GM19099 (cell line): ENCODE measurements around the gene SHB.

ENCODE experiments used
- POLR2A ChIP-seq: IDR thresholded peaks from 3 replicates; pipeline ENCODE4 v1.6.1; 2011; ENCODE audit warnings: low read depth; ENCODE audit not compliant: insufficient read length; ENCODE audit errors: extremely low read depth

The SHB gene

GRCh38 chr9:38030658-38031057 is 38.4 kb downstream of the SHB start:
- no peak for TF ChIP-seq POLR2A

GRCh38 chr9:38029915-38030638 is 39.0 kb downstream of the SHB start:
- TF ChIP-seq POLR2A: no peak

- no peak for TF ChIP-seq POLR2A
These were observed 41.3 kb downstream of the SHB start for GRCh38 chr9:38027714-38028113.

- TF ChIP-seq POLR2A: no peak
These were observed 42.0 kb downstream of the SHB start for GRCh38 chr9:38026840-38027527.

GRCh38 chr9:38026021-38026809 is 42.8 kb downstream of the SHB start:
- no peak for TF ChIP-seq POLR2A

- no peak for TF ChIP-seq POLR2A
These were observed 43.9 kb downstream of the SHB start for GRCh38 chr9:38025166-38025565.

GRCh38 chr9:38024036-38024681 is 44.9 kb downstream of the SHB start:
- no peak for TF ChIP-seq POLR2A

GRCh38 chr9:38023661-38024035 is 45.4 kb downstream of the SHB start:
- TF ChIP-seq POLR2A: no peak

GRCh38 chr9:38022995-38023394 is 46.0 kb downstream of the SHB start:
- TF ChIP-seq POLR2A: no peak

GRCh38 chr9:38022203-38022895 is 46.7 kb downstream of the SHB start:
- no peak for TF ChIP-seq POLR2A

- TF ChIP-seq POLR2A: no peak
These were observed 48.6 kb downstream of the SHB start for GRCh38 chr9:38020151-38021076.

GRCh38 chr9:38019731-38020130 is 49.3 kb downstream of the SHB start:
- TF ChIP-seq POLR2A: no peak

GRCh38 chr9:38018958-38019602 is 49.9 kb downstream of the SHB start:
- TF ChIP-seq POLR2A: no peak

GRCh38 chr9:38018241-38018957 is 50.6 kb downstream of the SHB start:
- TF ChIP-seq POLR2A: no peak
